Neutrophil (primary cell): Measurements from ENCODE around the gene BOLL.

Experiments used
- H3K27ac ChIP-seq: fragments of 200-600 bp; sonication (generic); 2 replicates; pipeline ENCODE4 v1.5.1; 2016; ENCODE audit warnings: mild to moderate bottlenecking, moderate library complexity
- H3K27me3 ChIP-seq: fragments of 200-600 bp; sonication (generic); 2 replicates; pipeline ENCODE4 v1.6.0; 2016; ENCODE audit warnings: mild to moderate bottlenecking
- H3K36me3 ChIP-seq: fragments of 200-600 bp; sonication (generic); 2 replicates; pipeline ENCODE4 v1.5.1; 2017
- H3K4me1 ChIP-seq, 2 experiments: fragments of 200-600 bp in 1 of 2; sonication (generic) in 1 of 2; 1 replicate in 1 of 2; 2 replicates in 1 of 2; pipeline versions ENCODE4 v1.5.1 to v1.6.1; 2013 to 2016; ENCODE audit warnings: low read depth in 1 of 2, low read length in 1 of 2, mild to moderate bottlenecking in 1 of 2, moderate library complexity in 1 of 2; ENCODE audit not compliant: control insufficient read depth in 1 of 2, insufficient read depth in 1 of 2
- H3K4me3 ChIP-seq, 2 experiments: fragments of 200-600 bp in 1 of 2; sonication (generic) in 1 of 2; 1 replicate in 1 of 2; 2 replicates in 1 of 2; pipeline ENCODE4 v1.5.1; 2013 to 2016; ENCODE audit warnings: low read depth in 1 of 2, low read length in 1 of 2, mild to moderate bottlenecking in 1 of 2, moderate library complexity in 1 of 2
- H3K9me3 ChIP-seq: fragments of 200-600 bp; sonication (generic); 2 replicates; pipeline ENCODE4 v1.5.1; 2016
- TF ChIP-seq, protein P1 (sequence below): fragments of 200-600 bp; sonication (generic); IDR thresholded peaks from 2 replicates; pipeline ENCODE4 v1.5.1; 2016; ENCODE audit warnings: antibody characterized with exemption

Gene BOLL

DNA sequence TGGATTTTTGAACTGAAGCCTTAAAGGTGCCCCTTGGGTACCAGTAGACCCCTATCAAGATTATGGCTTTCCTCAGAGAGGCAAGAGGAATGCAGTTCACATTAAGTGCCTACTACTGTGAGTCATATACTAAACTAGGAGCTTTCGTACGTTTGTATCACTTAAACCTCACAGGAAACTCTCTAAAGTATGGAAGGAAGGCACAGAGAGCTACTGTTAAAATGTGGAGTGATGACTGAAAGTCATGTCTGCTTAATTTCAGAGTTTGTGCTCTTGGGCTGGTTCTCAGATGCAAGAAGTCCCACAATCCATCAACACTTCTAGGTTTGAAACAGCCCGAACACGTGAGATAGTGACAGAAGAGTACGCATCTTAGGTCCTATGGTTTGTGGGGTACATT is 23.9 kb upstream of the BOLL start:
- no peaks in the 10 kb centered on the region for H3K36me3 ChIP-seq
- no peaks in the 10 kb centered on the region for H3K9me3 ChIP-seq
- H3K27ac ChIP-seq = no peak overlapping the region
- H3K4me1 ChIP-seq = peaks cover 10 to 28% of the 10 kb centered on the region in 2 experiments
- TF ChIP-seq, protein P1, sequence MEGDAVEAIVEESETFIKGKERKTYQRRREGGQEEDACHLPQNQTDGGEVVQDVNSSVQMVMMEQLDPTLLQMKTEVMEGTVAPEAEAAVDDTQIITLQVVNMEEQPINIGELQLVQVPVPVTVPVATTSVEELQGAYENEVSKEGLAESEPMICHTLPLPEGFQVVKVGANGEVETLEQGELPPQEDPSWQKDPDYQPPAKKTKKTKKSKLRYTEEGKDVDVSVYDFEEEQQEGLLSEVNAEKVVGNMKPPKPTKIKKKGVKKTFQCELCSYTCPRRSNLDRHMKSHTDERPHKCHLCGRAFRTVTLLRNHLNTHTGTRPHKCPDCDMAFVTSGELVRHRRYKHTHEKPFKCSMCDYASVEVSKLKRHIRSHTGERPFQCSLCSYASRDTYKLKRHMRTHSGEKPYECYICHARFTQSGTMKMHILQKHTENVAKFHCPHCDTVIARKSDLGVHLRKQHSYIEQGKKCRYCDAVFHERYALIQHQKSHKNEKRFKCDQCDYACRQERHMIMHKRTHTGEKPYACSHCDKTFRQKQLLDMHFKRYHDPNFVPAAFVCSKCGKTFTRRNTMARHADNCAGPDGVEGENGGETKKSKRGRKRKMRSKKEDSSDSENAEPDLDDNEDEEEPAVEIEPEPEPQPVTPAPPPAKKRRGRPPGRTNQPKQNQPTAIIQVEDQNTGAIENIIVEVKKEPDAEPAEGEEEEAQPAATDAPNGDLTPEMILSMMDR = no peak
- H3K4me3 ChIP-seq = no peak overlapping the region
- H3K27me3 ChIP-seq = peaks cover 50% of the 10 kb centered on the region

DNA sequence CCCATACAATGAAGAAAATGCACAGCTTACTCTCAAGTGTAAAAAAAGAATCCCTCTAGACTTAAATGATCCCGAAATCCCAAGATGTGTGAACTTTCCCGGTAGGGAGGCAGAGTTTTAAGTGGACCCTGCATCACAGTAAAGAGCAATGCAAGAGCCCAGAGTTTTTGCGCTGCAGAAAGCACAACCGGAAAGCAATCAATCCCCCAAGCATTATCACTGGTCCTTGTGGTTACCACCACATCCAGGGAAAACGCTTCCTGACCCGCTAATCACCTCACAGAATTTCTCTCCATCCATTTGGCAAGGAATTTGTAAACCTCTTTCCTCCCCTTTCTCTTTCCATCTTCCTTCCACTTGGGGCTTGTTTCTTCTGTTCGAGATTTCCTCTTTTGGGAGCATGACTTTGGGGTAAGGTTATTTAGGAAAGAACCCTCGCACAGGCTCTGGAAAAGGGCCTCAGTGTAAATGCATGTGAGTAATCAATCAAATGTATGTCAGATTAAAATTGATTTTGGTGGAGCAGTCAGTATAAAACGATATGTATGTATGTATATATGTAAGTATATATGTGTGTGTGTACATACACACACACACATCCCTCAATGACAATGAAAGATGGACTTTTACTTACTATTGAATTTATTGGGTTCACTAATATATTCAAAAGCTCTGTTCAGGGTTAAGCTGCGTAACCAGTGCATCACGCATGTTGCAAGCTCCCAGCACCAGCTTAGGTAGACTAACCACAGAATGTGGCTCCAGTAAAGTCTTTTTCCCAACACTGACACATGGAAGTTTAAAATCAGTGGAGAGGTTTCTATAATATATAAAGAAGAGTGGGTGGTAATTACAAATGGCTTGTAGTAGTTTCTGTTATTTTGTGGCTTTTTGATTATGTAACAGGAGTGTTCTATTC is 20.9 kb upstream of the BOLL start:
- Histone ChIP-seq H3K36me3 (no peaks in the 10 kb centered on the region), H3K27ac (no peak overlapping the region), H3K4me1 (peaks cover 14 to 33% of the 10 kb centered on the region in 2 experiments), H3K27me3 (peaks cover 81% of the 10 kb centered on the region), H3K4me3 (peak overlapping the region; percentile 46 to 65), H3K9me3 (no peaks in the 10 kb centered on the region)
- TF ChIP-seq, protein P1 = no peak

DNA sequence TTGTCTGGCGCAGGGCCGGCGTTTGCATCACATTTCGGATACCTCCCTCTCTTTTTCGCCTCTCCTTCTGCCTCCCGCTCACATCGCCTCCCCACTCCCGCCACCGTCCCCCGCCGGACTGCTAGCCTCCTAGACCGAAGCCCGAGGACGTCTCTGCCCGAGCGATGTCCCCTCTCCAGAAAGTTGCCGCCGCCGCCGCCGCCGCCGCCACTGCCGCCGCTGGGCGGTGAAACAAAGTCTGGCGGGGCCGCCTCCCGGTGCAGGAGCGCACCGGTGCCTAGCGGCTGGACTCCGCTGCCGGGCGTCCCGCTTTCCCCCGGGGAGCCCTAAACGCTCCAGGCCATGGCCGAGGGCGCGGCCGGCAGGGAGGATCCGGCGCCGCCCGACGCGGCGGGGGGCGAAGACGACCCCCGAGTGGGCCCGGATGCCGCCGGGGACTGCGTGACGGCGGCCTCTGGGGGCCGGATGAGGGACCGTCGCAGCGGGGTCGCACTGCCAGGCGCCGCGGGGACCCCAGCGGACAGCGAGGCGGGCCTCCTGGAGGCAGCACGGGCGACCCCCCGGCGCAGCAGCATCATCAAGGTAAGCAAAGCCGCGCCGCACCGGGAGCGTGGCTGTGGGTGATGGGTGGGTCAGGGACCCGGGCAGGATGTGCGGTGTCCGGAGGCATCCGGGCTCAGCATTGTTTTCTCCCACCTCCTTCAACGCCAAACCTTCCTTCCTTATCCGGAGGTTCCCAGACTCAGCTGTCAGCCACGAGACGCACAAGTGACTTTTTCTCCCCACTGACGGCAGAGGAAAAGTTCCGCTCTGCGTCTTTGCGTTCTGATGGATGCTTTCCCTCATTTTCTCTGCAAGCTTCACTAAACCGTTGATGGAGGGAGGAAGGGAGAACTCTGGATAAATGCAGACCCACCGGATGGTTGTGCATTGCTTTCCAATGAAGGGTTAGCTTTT is 19.9 kb upstream of the BOLL start:
- peaks cover 90% of the 10 kb centered on the region for H3K27me3 ChIP-seq
- H3K4me1 ChIP-seq = peaks cover 14 to 33% of the 10 kb centered on the region in 2 experiments
- TF ChIP-seq, protein P1 = no peak
- peak overlapping the region; percentile 9 for H3K27ac ChIP-seq
- no peaks in the 10 kb centered on the region for H3K9me3 ChIP-seq
- H3K36me3 ChIP-seq = no peaks in the 10 kb centered on the region
- peak overlapping the region; percentile 46 to 65 for H3K4me3 ChIP-seq

DNA sequence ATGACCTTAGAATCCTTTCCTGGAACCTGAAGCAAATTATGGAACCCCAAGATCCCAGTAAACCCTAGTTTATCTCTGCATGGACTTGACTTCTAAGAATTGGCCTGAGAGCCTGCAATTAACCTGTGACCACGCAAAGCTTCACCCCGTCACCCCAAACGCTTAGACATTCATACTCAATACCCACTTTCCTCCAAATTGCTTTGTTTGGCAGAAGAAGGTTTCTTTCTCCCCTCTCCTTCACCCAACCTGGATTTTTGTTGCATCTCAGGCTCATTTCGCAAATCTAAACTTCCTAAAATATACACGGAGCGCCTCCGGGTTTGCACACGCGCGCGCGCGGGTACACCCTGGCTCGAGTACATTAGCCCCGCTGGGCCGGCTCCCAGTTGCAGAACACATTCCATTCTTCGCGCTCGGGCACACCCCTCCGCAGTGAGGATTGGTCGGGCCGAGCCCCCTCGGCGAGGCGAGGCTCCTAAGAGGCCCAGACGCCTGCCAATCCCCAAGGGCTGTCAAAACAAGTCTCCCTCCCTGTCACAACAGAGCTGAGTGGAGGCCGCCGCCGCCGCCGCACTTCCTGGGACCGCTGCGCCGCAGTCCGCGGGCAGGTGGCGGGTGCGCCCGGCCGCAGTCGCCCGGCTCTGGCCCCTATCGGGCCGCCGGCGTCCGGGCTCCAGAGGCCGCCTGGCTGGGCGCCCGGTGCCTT is 19.1 kb upstream of the BOLL start, which contains the start of gene PLCL1:
Gene PLCL1, plus strand, starts transcription at position 545 of the 709 bp plus-strand sequence.
- peak within 1 kb of the TSS; percentile 9 for H3K27ac ChIP-seq
- peak within 1 kb of the TSS; percentile 46 to 65 for H3K4me3 ChIP-seq
- H3K4me1 ChIP-seq = peaks cover 14 to 33% of the 10 kb centered on the region in 2 experiments
- peaks cover 99% of the 10 kb centered on the region for H3K27me3 ChIP-seq
- H3K9me3 ChIP-seq = no peaks in the 10 kb centered on the region
- TF ChIP-seq, protein P1 = no peak
- no peaks in the 10 kb centered on the region for H3K36me3 ChIP-seq

DNA sequence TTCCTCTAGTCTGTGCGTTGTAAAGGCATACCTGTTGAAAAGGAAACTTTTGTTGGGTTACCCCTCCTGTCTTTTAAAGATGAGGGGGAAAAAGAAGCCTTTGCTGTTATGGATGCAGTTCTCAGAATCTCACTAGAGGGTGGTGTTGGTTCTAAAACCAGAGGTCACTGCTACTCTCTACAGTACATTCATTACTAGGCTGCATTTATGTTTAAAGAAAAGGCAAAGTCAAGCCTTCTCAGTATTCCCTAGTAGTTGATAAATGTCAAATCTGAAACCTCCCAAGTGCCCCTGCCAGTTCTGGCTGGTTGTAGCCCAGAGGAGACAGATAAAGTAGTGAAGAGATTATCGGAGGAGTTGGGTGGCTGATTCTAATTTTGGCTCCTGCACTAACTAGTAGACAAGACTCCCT is 17.9 kb upstream of the BOLL start:
- Histone ChIP-seq H3K36me3 (no peaks in the 10 kb centered on the region), H3K4me1 (peaks cover 14 to 33% of the 10 kb centered on the region in 2 experiments), H3K27me3 (peaks cover 99% of the 10 kb centered on the region), H3K4me3 (no peak overlapping the region), H3K9me3 (no peaks in the 10 kb centered on the region), H3K27ac (no peak overlapping the region)
- TF ChIP-seq, protein P1 = peak; percentile 38
